ENCODE data around the gene PAPPA2.

The PAPPA2 gene

GRCh38 chr1:176531921-176532897 lies 69.2 kb downstream of the PAPPA2 start:
- TF ChIP-seq CTCF (IDR thresholded peaks at IDR 0.05; ENCODE audit: extremely low read depth, insufficient read depth, missing control alignments): no peak
- in situ Hi-C loops (cut with MboI; ENCODE audit: low pct_unique_long_range_greater_than_20kb, low sequenced_read_pairs, unreplicated experiment): no loop called here
- no peak for DNase-seq (ENCODE audit: low spot score)

- no peak for DNase-seq (ENCODE audit: low spot score)
- TF ChIP-seq CTCF (IDR thresholded peaks at IDR 0.05; ENCODE audit: extremely low read depth, insufficient read depth, missing control alignments): no peak
- in situ Hi-C loops (cut with MboI; ENCODE audit: low pct_unique_long_range_greater_than_20kb, low sequenced_read_pairs, unreplicated experiment): no loop called here
Observed at GRCh38 chr1:176533020-176533419, 70.0 kb downstream of the PAPPA2 start.

GRCh38 chr1:176536588-176536987 lies 73.6 kb downstream of the PAPPA2 start:
- no peak for TF ChIP-seq CTCF (IDR thresholded peaks at IDR 0.05; ENCODE audit: extremely low read depth, insufficient read depth, missing control alignments)
- no peak for DNase-seq (ENCODE audit: low spot score)
- in situ Hi-C loops (cut with MboI; ENCODE audit: low pct_unique_long_range_greater_than_20kb, low sequenced_read_pairs, unreplicated experiment): no loop called here

GRCh38 chr1:176539018-176539417 lies 76.0 kb downstream of the PAPPA2 start:
- no peak for DNase-seq (ENCODE audit: low spot score)
- in situ Hi-C loops (cut with MboI; ENCODE audit: low pct_unique_long_range_greater_than_20kb, low sequenced_read_pairs, unreplicated experiment): no loop called here
- TF ChIP-seq CTCF (IDR thresholded peaks at IDR 0.05; ENCODE audit: extremely low read depth, insufficient read depth, missing control alignments): no peak

GRCh38 chr1:176540428-176540827 lies 77.5 kb downstream of the PAPPA2 start:
- DNase-seq (ENCODE audit: low spot score): no peak
- TF ChIP-seq CTCF (IDR thresholded peaks at IDR 0.05; ENCODE audit: extremely low read depth, insufficient read depth, missing control alignments): no peak
- in situ Hi-C loops (cut with MboI; ENCODE audit: low pct_unique_long_range_greater_than_20kb, low sequenced_read_pairs, unreplicated experiment): no loop called here

GRCh38 chr1:176541663-176542062 lies 78.7 kb downstream of the PAPPA2 start:
- DNase-seq (ENCODE audit: low spot score): no peak

More at GRCh38 chr1:176541663-176542062, 78.7 kb downstream of the PAPPA2 start:
- in situ Hi-C loops (cut with MboI; ENCODE audit: low pct_unique_long_range_greater_than_20kb, low sequenced_read_pairs, unreplicated experiment): no loop called here
- TF ChIP-seq CTCF (IDR thresholded peaks at IDR 0.05; ENCODE audit: extremely low read depth, insufficient read depth, missing control alignments): no peak

Data from GM13977 (cell line).